ENCODE measurements around the gene ABHD12.

ABHD12 gene

DNA sequence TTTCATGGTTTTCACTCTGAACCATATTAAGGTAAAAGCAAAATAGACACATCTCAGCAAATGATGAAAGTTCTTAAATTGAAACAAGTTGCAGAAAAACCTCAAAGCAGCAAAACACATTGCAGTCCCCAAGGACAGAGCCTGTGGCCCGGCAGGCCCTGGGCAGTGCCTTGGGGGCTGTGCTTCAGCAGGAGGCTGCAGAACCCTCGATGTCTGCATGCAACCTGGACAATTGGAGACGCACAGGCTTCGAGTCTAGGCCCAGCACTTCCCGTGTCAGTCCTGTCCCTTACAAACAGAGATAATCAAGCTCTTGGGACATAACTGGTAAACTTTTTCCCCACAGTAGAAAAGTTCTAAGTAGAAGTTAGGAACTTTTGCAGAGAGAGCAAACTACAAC is 133.5 kb downstream of the ABHD12 start:
- ATAC-seq (no peak), DNase-seq (no peak)

DNA sequence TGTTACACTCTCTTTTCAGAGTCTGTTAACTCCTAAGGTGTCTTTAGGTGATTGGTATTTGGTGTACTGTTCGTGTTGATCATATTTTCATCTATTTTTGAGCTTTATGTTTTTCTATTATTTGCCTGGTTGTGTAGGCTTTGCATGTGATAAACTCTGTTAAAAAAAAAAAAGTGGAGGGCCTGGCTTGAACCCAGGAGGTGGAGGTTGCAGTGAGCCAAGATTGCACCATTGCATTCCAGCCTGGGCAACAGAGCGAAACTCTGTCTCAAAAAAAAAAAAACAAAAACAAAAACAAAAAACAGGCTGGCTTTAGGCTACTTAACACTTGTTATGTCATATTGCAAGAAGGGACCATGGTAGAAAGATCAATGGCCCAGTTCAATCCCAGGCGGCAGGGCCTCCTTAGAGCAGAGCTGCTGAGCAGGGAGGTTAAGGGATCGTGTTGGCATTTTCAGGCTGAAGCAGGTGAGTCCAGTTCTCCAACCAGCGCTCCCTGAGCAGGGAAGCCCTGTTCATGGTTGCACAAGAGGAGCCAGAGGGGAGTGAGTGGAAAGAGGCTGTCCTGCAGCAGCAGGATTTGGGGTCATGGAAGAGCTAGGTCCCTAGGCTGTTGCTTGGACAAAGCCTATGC is 134.3 kb downstream of the ABHD12 start:
- DNase-seq (no peak), ATAC-seq (no peak)

DNA sequence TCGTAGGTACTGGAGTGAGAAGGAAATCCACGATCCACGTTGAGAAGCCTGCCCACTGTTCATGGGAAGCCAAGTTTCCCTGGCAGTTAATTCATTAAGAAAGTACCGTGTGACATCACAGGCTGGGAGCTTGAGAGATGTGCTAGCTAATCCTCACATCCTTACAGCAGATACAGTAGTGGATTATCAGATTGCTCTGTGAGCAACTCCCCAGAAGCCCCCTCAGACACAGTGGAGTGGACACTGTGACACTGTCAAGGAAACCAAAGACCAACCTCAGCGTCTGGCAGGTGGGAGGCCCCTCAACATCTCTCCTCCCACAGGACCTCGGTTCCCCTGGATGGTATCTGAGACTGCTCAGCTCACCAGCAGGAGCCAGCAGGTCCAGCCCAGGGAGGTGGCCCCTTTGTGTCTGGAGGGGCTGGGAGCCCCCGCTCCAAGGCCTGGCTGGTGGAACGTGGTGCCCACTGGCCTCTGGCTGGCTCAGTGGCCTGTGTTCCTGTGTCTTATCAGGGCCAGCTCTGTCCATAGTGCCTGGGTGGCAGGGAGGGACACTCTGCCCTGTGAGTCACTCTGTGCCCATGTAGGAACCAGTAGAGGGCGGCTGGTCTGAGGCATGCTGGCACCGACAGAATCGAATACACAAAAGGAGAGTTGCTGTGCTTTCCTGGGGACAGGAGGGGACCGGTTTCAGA is 135.5 kb downstream of the ABHD12 start:
- no peak for DNase-seq
- ATAC-seq: no peak

DNA sequence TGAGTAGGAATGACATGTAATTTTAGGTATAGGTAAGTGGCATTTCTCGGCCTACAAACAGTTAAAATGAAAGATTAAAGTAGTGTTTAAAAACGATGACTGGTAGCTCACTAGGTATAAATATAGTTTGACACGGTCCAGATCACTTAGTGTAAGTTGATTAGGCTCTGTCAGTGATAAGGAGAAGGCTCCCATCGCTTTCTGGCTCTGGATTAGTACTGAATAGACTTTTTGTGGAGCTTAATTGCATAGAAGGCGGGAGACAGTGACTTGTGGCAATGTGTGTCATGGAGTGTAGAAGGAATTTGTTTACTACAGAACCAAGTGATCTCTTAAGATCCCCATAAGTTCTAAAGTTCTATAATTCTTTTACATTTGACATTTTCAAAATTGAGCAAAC is 136.1 kb downstream of the ABHD12 start:
- DNase-seq: no peak
- ATAC-seq: no peak

DNA sequence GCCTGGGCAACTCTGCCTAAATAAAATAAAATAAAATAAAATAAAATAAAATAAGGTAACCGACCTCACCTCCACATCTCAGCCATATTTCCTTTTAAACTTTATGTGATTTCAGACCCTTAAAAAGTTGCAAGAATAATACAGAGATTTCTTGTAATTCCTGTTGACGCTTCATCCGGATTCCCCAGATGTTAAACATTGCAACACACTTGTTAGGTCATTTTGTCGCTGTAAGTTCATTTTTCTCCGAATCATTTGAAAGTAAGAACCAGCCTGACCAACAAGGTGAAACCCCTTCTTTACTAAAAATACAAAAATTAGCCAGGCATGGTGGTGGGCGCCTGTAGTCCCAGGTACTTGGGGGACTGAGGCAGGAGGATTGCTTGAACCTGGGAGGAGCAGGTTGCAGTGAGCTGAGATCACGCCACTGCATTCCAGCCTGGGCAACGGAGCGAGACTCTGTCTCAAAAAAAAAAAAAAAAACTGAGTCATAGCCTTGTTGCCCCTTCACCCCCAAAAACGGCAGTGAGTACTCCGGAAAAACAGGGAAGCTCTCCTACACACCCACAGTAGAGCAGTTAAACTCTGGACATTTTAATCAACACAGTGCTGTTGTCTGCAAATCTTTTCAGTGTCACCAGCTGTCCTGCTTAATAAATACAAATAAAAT is 136.9 kb downstream of the ABHD12 start:
- ATAC-seq (no peak), DNase-seq (no peak)

DNA sequence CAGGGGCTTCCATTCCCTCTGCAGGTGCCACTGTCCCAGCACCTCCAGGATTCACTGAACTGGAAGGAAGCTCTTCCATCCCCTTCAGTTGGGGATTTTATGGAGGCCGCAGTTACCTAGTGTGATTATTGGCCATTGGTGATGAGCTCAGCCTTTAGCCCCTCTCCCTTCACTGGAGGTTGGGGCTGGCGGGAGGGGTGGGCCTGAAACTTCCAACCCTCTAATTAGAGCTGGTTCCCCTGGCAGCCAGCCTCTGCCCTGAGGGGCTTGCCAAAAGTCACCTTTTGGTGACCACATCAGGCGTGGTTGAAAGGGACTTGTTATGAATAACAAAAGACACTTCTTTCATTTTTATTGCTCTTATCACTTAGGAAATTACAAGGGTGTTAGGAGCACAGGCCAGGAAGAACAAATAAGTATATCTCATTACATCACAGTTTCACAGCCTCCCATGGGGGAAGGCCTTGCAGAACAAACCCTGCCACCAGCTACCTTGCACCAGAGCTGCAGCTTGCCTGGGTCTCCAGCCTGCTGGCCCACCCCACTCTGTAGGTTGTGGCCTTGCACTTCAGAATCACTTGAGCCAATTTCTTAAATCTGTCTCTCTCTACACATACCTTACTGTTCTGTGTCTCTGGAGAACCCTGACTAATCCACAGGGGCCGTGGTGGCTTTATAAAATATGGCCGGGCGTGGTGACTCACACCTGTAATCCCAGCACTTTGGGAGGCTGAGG is 137.8 kb downstream of the ABHD12 start:
- ATAC-seq (peak; percentile 25), DNase-seq (no peak)

DNA sequence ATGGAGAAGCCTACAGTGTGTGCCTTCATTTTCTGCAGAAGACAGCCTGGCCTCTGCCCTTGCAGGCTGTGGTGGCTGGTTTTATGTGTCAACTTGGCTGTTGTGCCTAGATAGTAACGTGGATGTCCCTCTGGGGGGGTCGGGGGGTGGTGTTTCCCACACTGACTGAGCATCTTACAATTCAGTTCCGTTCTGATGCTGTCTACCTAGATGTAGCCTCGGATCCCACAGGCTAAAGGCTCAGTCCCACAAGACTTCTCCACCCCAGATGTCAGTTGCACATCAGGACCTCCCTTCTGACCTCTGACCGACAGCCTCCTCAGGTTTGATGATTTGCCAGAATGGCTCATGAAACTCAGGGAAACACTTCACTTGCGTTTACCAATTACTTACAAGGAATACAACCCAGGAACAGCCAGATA is 138.4 kb downstream of the ABHD12 start:
- no peak for DNase-seq
- no peak for ATAC-seq

DNA sequence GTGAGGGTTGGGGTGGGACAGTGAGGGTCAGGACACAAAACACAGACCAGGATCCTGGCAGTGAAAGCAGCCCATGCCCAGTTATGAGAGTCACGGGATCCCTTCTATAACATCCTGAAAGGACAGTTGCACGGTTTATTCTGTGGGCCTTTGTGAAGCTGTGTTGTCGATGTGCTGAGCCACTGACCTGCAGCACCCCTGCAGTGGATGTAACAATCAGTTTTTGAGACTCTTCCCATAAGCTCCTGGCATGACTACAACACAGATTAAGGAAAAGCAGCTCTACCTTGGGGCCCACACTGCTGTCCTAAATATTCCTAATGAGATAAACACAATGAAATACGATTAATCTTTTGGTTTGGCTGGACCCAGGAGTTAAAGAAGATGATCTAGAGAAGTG is 139.1 kb downstream of the ABHD12 start:
- ATAC-seq (no peak), DNase-seq (no peak)

DNA sequence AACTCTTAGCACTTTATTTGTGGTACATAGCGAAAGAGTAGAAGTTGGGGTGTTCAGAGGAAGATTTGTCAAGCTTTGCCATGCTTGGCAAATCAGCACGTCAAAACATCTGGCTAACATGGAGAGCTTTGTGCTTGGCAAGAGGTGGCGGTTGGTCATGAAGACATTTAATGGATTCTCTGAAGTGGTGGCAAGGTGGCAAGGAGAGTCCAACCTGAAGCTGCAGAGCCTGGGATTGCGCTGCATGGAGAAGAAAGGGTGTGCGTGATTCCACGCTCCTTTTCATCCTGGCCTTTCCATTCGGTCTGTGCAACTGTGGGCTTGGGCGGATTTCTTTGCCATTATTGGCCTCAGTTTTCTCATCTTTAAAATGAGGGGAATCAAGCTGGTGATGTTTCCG is 139.6 kb downstream of the ABHD12 start:
- no peak for ATAC-seq
- no peak for DNase-seq

DNA sequence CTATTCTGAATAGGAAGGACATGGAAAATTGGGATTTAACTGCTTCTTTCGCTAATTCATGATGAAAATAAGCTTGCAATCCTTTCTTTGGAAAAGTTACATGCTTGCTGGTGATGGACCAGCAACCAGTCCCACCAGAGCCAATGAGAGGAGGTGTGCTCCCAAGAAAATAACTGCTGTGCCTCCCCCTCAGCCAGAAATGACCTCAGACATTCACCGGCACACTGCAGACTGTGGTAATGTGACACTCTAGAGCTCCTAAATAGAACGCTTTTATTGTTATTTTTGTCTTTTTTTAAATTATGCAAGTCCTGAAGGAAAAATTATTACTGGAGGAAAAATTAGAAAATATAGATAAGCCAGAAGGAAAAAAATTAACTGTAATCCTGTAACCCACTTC is 140.1 kb downstream of the ABHD12 start:
- no peak for ATAC-seq
- DNase-seq: no peak

All from stimulated activated naive CD8-positive, alpha-beta T cell treated with anti-CD3 and anti-CD28 coated beads, Interleukin-15, Interleukin-2, amounts not matched to agents 100 U/mL and 50 U/mL, for 24 hours (primary cell).